Brain microvascular endothelial cell (primary cell): ENCODE results near the gene CEL.

Experiments
- DNase-seq: peaks from one replicate; pipeline ENCODE4 v3.0.0-alpha.2; 2020
- H3K27ac ChIP-seq: fragments of 250-450 bp; sonication (Bioruptor Pico); 2 replicates; pipeline ENCODE4 v1.5.1; 2020; ENCODE audit warnings: mild to moderate bottlenecking, moderate library complexity
- H3K27me3 ChIP-seq: fragments of 250-450 bp; sonication (Bioruptor Pico); replicated peaks from 2 replicates; pipeline ENCODE4 v1.5.1; 2020; ENCODE audit warnings: mild to moderate bottlenecking
- H3K36me3 ChIP-seq: fragments of 250-450 bp; sonication (Bioruptor Pico); replicated peaks from 2 replicates; pipeline ENCODE4 v1.5.1; 2020; ENCODE audit warnings: mild to moderate bottlenecking
- H3K4me3 ChIP-seq: 2 replicates; pipeline ENCODE4 v1.5.1; 2011; ENCODE audit warnings: low read depth, mild to moderate bottlenecking, control low read depth, low read length, moderate library complexity
- in situ Hi-C: cut with HindIII; loops from 2 replicates; pipeline ENCODE4 v1.10.0; 2017; ENCODE audit warnings: low sequenced_read_pairs, low pct_ligation_motif_present
- TF ChIP-seq, protein P1 (sequence below): IDR thresholded peaks from 2 replicates; pipeline ENCODE4 v1.5.1; 2011; ENCODE audit warnings: low read depth, mild to moderate bottlenecking, moderate library complexity, low read length, control low read depth, inconsistent platforms; ENCODE audit errors: missing control alignments

Gene CEL

DNA sequence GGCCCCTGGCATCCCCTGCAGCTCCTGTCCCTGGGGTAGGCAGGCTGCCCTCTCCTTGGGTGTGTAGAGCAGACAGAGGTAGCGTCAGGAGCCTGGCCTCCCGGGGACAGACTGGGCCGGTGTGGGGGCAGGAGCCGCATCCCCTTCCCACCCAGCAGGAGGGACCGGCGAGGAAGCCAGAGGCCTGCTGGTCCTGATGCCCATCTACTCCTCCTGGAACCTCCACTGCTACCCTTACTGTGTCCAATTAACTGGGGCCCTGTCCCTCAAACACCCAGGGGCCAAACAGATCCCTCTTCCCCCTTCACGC, 43.6 kb downstream of the CEL start:
- no peak for DNase-seq
- no peak overlapping the region for H3K27ac ChIP-seq
- peaks cover 55% of the 10 kb centered on the region for H3K36me3 ChIP-seq
- TF ChIP-seq, protein P1, sequence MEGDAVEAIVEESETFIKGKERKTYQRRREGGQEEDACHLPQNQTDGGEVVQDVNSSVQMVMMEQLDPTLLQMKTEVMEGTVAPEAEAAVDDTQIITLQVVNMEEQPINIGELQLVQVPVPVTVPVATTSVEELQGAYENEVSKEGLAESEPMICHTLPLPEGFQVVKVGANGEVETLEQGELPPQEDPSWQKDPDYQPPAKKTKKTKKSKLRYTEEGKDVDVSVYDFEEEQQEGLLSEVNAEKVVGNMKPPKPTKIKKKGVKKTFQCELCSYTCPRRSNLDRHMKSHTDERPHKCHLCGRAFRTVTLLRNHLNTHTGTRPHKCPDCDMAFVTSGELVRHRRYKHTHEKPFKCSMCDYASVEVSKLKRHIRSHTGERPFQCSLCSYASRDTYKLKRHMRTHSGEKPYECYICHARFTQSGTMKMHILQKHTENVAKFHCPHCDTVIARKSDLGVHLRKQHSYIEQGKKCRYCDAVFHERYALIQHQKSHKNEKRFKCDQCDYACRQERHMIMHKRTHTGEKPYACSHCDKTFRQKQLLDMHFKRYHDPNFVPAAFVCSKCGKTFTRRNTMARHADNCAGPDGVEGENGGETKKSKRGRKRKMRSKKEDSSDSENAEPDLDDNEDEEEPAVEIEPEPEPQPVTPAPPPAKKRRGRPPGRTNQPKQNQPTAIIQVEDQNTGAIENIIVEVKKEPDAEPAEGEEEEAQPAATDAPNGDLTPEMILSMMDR, result no peak
- in situ Hi-C loops, result no loop called here
- no peak overlapping the region for H3K4me3 ChIP-seq
- H3K27me3 ChIP-seq, result no peaks in the 10 kb centered on the region

DNA sequence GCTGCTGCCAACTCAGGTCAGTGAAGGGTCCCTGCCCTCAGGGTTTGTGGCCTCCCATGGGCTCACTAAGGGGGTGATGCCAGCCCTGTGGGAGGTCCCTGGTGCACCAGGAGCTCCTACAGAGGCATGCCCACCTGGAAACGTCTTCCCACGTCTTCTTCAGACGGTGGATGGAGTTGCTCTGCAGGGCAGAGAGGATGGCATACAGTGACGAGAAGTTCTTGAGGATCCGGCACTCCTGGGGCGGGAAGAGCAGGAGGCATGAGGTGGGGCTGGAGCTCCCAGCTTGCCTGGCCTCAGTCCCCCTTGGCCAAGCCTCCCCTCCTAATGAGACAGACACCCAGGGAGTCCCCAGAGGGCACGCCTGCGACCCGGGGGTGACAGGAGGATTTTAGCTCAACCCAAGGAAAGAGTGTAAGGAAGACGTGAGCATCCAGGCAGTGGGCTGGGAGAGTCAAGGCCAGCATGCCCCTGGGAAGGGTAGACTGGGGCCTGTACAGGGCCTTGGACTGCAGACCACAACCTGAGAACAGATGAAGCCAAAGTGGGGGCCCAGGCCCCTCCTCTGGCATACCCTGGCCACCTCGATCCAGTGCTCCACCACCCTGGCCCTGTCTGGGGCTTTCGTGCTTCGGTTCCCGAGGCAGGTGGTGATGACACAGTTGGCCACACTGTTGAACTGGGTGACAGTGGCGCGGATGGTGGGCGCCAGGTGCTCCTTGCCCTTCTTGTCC, 44.9 kb downstream of the CEL start:
- H3K4me3 ChIP-seq, result no peak overlapping the region
- peaks cover 43% of the 10 kb centered on the region for H3K36me3 ChIP-seq
- no peaks in the 10 kb centered on the region for H3K27me3 ChIP-seq
- TF ChIP-seq, protein P1, result no peak
- DNase-seq, result no peak
- no peak overlapping the region for H3K27ac ChIP-seq
- in situ Hi-C loops, result no loop called here

DNA sequence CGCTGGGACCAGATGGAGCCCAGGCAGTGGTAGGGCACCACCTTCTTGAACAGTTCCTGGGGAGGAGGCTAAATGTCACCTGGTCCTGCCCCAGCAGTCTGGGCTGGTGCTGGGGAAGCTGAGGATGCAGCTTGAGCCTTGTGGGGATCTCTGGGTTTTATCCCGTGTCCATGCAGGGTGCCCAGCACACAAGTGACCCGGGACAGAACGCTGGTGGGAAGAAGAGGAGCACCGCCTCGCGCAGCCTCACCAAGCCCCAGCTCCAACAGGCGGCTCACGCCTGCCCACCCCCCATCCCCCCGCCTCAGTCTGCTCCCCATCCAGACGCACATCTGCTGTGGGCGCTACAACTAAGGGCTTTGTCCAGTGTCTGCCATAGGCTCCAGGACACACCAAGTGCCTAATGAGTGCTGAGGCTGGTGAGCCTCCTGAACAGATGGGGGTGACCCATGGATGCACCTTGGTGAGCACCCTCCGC, 45.5 kb downstream of the CEL start:
- TF ChIP-seq, protein P1, result no peak
- no peaks in the 10 kb centered on the region for H3K27me3 ChIP-seq
- no peak for DNase-seq
- in situ Hi-C loops, result no loop called here
- H3K36me3 ChIP-seq, result peaks cover 37% of the 10 kb centered on the region
- H3K4me3 ChIP-seq, result no peak overlapping the region
- H3K27ac ChIP-seq, result no peak overlapping the region

DNA sequence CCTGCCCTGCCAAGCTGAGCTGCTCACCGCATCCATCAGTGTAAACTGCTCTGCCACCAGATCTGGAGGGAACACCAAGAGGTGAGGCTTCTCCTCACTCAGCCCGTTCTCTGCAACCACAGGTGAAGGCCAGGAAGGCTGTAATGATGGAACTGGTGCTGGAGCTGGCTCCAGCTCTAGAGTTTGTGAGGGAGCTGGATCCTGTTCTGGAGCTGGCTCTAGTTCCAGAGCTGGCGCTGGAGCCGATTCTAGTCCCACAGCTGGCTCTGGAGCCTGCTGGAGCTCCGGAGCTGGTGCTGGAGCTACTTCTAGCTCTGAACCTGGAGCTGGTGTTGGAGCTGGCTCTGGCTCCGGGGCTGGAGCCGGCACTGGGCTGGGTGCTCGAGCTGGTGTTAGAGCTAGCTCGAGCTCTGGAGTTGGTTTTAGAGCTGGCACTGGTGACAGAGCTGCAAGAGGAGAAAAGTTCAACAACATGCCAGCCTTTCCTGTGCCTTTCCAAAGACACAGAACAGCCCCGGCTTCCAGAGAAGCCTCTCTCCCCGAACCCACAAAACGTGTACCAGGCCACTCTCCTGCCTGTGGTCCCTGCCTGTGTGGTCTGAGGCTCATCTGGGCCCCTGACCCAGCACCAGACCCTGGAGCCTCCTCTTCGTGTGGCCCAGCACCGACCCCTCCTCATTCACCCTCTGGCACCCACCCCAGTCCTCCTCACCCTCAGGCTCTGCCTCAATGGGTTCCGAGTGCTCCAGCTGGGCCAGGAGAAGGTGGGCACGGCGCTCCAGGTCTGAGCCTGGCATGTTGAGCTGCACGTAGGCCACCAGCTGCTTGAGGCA, 46.4 kb downstream of the CEL start:
- TF ChIP-seq, protein P1, result no peak
- DNase-seq, result no peak
- H3K36me3 ChIP-seq, result peaks cover 33% of the 10 kb centered on the region
- in situ Hi-C loops, result no loop called here
- H3K27me3 ChIP-seq, result no peaks in the 10 kb centered on the region
- no peak overlapping the region for H3K4me3 ChIP-seq
- no peak overlapping the region for H3K27ac ChIP-seq

DNA sequence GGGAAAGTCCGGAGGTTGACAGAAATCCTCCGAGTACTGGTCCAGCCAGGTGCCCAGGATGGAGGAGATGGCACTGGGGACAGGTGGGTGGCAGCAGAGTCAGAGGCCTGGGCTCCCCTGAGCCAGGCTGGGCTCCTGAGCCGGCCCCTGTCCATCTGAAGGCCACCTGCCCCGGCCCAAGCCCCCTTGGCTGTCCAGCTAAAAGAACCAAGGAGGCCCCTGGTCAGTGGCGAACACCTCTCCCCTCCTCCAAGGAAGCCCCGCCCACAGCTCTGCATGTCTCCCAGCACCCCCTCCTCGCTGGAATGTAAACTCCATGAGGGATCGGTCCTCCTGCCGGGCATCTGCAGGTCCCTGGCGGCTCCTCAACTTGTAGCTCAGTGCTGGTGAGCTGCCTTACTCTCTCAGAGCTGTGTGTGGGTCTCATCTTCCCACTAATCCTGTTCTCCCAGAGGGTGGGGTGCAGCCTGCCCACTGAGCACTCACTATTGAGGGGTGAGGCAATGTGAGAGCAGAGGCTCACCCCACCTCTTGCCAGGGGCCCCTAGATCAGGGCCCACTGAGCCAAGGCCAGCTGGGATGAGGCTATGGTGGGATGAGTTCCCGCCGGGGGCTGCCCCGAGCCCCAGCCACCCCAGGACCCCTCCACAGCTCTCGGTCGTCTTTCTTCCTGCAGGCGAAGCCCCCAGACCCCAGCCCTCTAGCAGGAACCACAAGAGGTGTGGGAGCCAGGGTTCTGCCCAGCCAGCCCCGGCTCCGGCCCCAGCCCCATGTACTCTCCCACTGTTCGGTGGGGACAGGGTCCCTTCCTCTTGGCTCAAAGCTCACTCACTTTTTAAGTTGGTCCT, 47.2 kb downstream of the CEL start:
- no peaks in the 10 kb centered on the region for H3K27me3 ChIP-seq
- no peak overlapping the region for H3K4me3 ChIP-seq
- in situ Hi-C loops, result no loop called here
- TF ChIP-seq, protein P1, result no peak
- H3K36me3 ChIP-seq, result peaks cover 28% of the 10 kb centered on the region
- H3K27ac ChIP-seq, result no peak overlapping the region
- no peak for DNase-seq
